ENCODE measurements around the gene MYOM3. TPM values are rescaled to one million over a fixed set of nuclear protein-coding genes. Genes with fewer than 3 reads are reported as not detected.

Gene MYOM3
- total and polyA plus RNA-seq, 2 experiments from 2014 or later = 2.0 to 2.4 TPM

- 63% methylated on average over 8 of the region's 8 CpGs for WGBS (ENCODE audit: low lambda C conversion rate, missing lambda C conversion rate)
- Histone ChIP-seq H2AFZ (no peak overlapping the region), H3K9me2 (replicated peaks; ENCODE audit: insufficient read depth) (no peaks in the 10 kb centered on the region), H3K9me3 (ENCODE audit: low read depth) (no peaks in the 10 kb centered on the region), H3K4me1 (ENCODE audit: insufficient read depth) (peaks cover 11% of the 10 kb centered on the region), H3K36me3 (replicated peaks; ENCODE audit: insufficient read depth, low read depth) (no peaks in the 10 kb centered on the region), H3K27me3 (no peaks in the 10 kb centered on the region), H4K20me1 (ENCODE audit: insufficient read depth, poor library complexity, severe bottlenecking) (no peaks in the 10 kb centered on the region), H3K4me2 (no peak overlapping the region), H3K79me2 (no peaks in the 10 kb centered on the region), H3K4me3 (no peak overlapping the region), H3K27ac (no peak overlapping the region)
- no peak for DNase-seq (ENCODE audit: low spot score)
- no peak for TF ChIP-seq CTCF (IDR thresholded peaks at IDR 0.05; ENCODE audit: poor library complexity)
- TF ChIP-seq EZH2phosphoT487 (IDR thresholded peaks at IDR 0.05; ENCODE audit: low read depth, severe bottlenecking, unreplicated experiment) = no peak
- no peak for TF ChIP-seq EZH2 (IDR thresholded peaks at IDR 0.05; ENCODE audit: borderline replicate concordance)
Observed at GRCh38 chr1:24154215-24154614, 42.3 kb upstream of the MYOM3 start.

GRCh38 chr1:24152631-24153494, 40.9 kb upstream of the MYOM3 start:
- no peak overlapping the region for H3K4me3 ChIP-seq
- H4K20me1 ChIP-seq (ENCODE audit: insufficient read depth, poor library complexity, severe bottlenecking) = no peaks in the 10 kb centered on the region
- no peaks in the 10 kb centered on the region for H3K79me2 ChIP-seq
- no peak for DNase-seq (ENCODE audit: low spot score)
- no peaks in the 10 kb centered on the region for H3K36me3 ChIP-seq (replicated peaks; ENCODE audit: insufficient read depth, low read depth)
- H3K27ac ChIP-seq = peak overlapping the region; percentile 98
- H3K27me3 ChIP-seq = no peaks in the 10 kb centered on the region
- H3K9me3 ChIP-seq (ENCODE audit: low read depth) = no peaks in the 10 kb centered on the region
- peaks cover 11% of the 10 kb centered on the region for H3K4me1 ChIP-seq (ENCODE audit: insufficient read depth)
- TF ChIP-seq EZH2phosphoT487 (IDR thresholded peaks at IDR 0.05; ENCODE audit: low read depth, severe bottlenecking, unreplicated experiment) = no peak
- no peak for TF ChIP-seq CTCF (IDR thresholded peaks at IDR 0.05; ENCODE audit: poor library complexity)
- no peak for TF ChIP-seq EZH2 (IDR thresholded peaks at IDR 0.05; ENCODE audit: borderline replicate concordance)
- H3K4me2 ChIP-seq = no peak overlapping the region
- no peak overlapping the region for H2AFZ ChIP-seq
- no peaks in the 10 kb centered on the region for H3K9me2 ChIP-seq (replicated peaks; ENCODE audit: insufficient read depth)
- 89% methylated on average over 10 of the region's 10 CpGs for WGBS (ENCODE audit: low lambda C conversion rate, missing lambda C conversion rate)

- Histone ChIP-seq H2AFZ (peak overlapping the region; percentile 39), H3K4me3 (peak overlapping the region; percentile 21), H3K27me3 (no peaks in the 10 kb centered on the region)
Observed at GRCh38 chr1:24151175-24151533, 39.2 kb upstream of the MYOM3 start.

More at GRCh38 chr1:24151175-24151533, 39.2 kb upstream of the MYOM3 start:
- peak overlapping the region; percentile 98 for H3K27ac ChIP-seq
- H3K9me3 ChIP-seq (ENCODE audit: low read depth) = no peaks in the 10 kb centered on the region
- no peaks in the 10 kb centered on the region for H3K9me2 ChIP-seq (replicated peaks; ENCODE audit: insufficient read depth)
- H3K36me3 ChIP-seq (replicated peaks; ENCODE audit: insufficient read depth, low read depth) = no peaks in the 10 kb centered on the region
- DNase-seq (ENCODE audit: low spot score) = peak; percentile 86
- 4% methylated on average over 12 of the region's 12 CpGs for WGBS (ENCODE audit: low lambda C conversion rate, missing lambda C conversion rate)
- H3K79me2 ChIP-seq = no peaks in the 10 kb centered on the region
- H3K4me2 ChIP-seq = peak overlapping the region; percentile 84
- no peaks in the 10 kb centered on the region for H4K20me1 ChIP-seq (ENCODE audit: insufficient read depth, poor library complexity, severe bottlenecking)
- peaks cover 11% of the 10 kb centered on the region for H3K4me1 ChIP-seq (ENCODE audit: insufficient read depth)
- no peak for TF ChIP-seq EZH2 (IDR thresholded peaks at IDR 0.05; ENCODE audit: borderline replicate concordance)
- TF ChIP-seq EZH2phosphoT487 (IDR thresholded peaks at IDR 0.05; ENCODE audit: low read depth, severe bottlenecking, unreplicated experiment) = no peak
- no peak for TF ChIP-seq CTCF (IDR thresholded peaks at IDR 0.05; ENCODE audit: poor library complexity)
